B cell (primary cell): ENCODE measurements around the gene ADCY10. TPM values are rescaled to one million over a fixed set of nuclear protein-coding genes. Genes with fewer than 3 reads are reported as not detected.

Experiments used
- ATAC-seq: fragments of 200-7000 bp; cut with Tn5 transposase; one replicate; pipeline ENCODE4 v1.10.0; 2021; ENCODE audit warnings: low read depth, mild to moderate bottlenecking, moderate number of reproducible peaks, moderate library complexity
- CTCF ChIA-PET: fragments of 350-600 bp; sonication (Branson Sonifier 250); formaldehyde crosslinking; loops from one replicate; lab custom pipeline; 2021; ENCODE audit warnings: antibody characterized with exemption, inconsistent platforms; lab: Charles Lee
- POLR2A ChIA-PET: fragments of 350-600 bp; sonication (Branson Sonifier 250); formaldehyde crosslinking; loops from one replicate; lab custom pipeline; 2021; ENCODE audit warnings: antibody characterized with exemption; lab: Charles Lee
- DNase-seq: peaks from one replicate; pipeline ENCODE4 v3.0.0; 2013
- H2AFZ ChIP-seq: 2 replicates; pipeline ENCODE4 v1.6.1; 2012; ENCODE audit warnings: mild to moderate bottlenecking, low read depth, low read length; ENCODE audit not compliant: insufficient read depth, poor library complexity, severe bottlenecking
- H3K27ac ChIP-seq, 2 donors: 1 replicate in 1 of 2; 2 replicates in 1 of 2; pipeline ENCODE4 v1.5.1; 2012 to 2013; ENCODE audit warnings: low read length in 2 of 2, mild to moderate bottlenecking in 2 of 2, moderate library complexity in 1 of 2
- H3K27me3 ChIP-seq, 4 experiments: fragments of 200-600 bp in 1 of 4; sonication (generic) in 1 of 4; replicated peaks in 1 of 4; 1 replicate in 2 of 4; 2 replicates in 2 of 4; pipeline versions ENCODE4 v1.6.1 to v1.7.0; 2013 to 2016; ENCODE audit warnings: low read length in 3 of 4, mild to moderate bottlenecking in 2 of 4, mixed read lengths in 1 of 4, moderate library complexity in 1 of 4; ENCODE audit not compliant: insufficient read depth in 4 of 4, control insufficient read depth in 3 of 4; ENCODE audit errors: control extremely low read depth in 1 of 4
- H3K36me3 ChIP-seq, 2 experiments: replicated peaks in 1 of 2; 1 replicate in 1 of 2; 2 replicates in 1 of 2; pipeline versions ENCODE4 v1.6.1 to v1.7.1; 2013; ENCODE audit warnings: low read length in 1 of 2; ENCODE audit not compliant: insufficient read depth in 2 of 2, control insufficient read depth in 1 of 2; ENCODE audit errors: control extremely low read depth in 1 of 2, extremely low read depth in 1 of 2
- H3K4me1 ChIP-seq, 2 donors: fragments of 200-600 bp in 1 of 2; sonication (generic) in 1 of 2; 1 replicate in 1 of 2; 2 replicates in 1 of 2; pipeline versions ENCODE4 v1.5.1 to v1.6.1; 2013 to 2017; ENCODE audit warnings: low read length in 2 of 2; ENCODE audit not compliant: control insufficient read depth in 2 of 2, insufficient read depth in 2 of 2
- H3K4me2 ChIP-seq: replicated peaks from 2 replicates; pipeline ENCODE3; 2012; ENCODE audit warnings: mild to moderate bottlenecking, low read depth, low read length; ENCODE audit not compliant: poor library complexity, severe bottlenecking
- H3K4me3 ChIP-seq, 5 experiments: fragments of 200-600 bp in 1 of 5; sonication (generic) in 1 of 5; 1 replicate in 3 of 5; 2 replicates in 2 of 5; pipeline versions ENCODE4 v1.5.1 to v1.7.0; 2011 to 2016; ENCODE audit warnings: low read length in 4 of 5, mild to moderate bottlenecking in 4 of 5, low read depth in 2 of 5, control low read depth in 1 of 5, moderate library complexity in 1 of 5; ENCODE audit not compliant: insufficient read depth in 1 of 5; ENCODE audit errors: control extremely low read depth in 1 of 5, extremely low read depth in 1 of 5
- H3K79me2 ChIP-seq: fragments of 200-600 bp; sonication (generic); one replicate; pipeline ENCODE4 v1.6.0; 2016; ENCODE audit warnings: low read length; ENCODE audit not compliant: control insufficient read depth, insufficient read depth
- H3K9ac ChIP-seq: fragments of 200-600 bp; sonication (generic); 2 replicates; pipeline ENCODE4 v1.6.1; 2017; ENCODE audit warnings: mild to moderate bottlenecking, low read length, moderate library complexity
- H3K9me3 ChIP-seq, 3 donors: one replicate each; pipeline versions ENCODE4 v1.6.1 to v1.7.1; 2013; ENCODE audit warnings: low read length in 2 of 3; ENCODE audit not compliant: control insufficient read depth in 2 of 3, insufficient read depth in 1 of 3; ENCODE audit errors: control extremely low read depth in 1 of 3
- H4K20me1 ChIP-seq: 2 replicates; pipeline ENCODE4 v1.6.0; 2012; ENCODE audit warnings: mild to moderate bottlenecking, low read length; ENCODE audit not compliant: insufficient read depth, control insufficient read depth, poor library complexity, severe bottlenecking
- H3K27ac Mint-ChIP-seq: one replicate; pipeline ENCODE4 v1.8.0; 2021; ENCODE audit warnings: mixed read lengths
- H3K27me3 Mint-ChIP-seq: one replicate; pipeline ENCODE4 v1.8.0; 2021; ENCODE audit warnings: mixed read lengths
- H3K4me1 Mint-ChIP-seq: one replicate; pipeline ENCODE4 v1.8.0; 2021; ENCODE audit warnings: mixed read lengths
- H3K4me3 Mint-ChIP-seq: one replicate; pipeline ENCODE4 v1.8.0; 2021; ENCODE audit warnings: mixed read lengths
- H3K9me3 Mint-ChIP-seq: one replicate; pipeline ENCODE4 v1.8.0; 2022; ENCODE audit warnings: mixed read lengths; ENCODE audit not compliant: insufficient read depth
- CTCF ChIP-seq: fragments of 200-600 bp; IDR thresholded peaks from one replicate; pipeline ENCODE4 v1.8.0; 2022; ENCODE audit warnings: antibody characterized with exemption, mild to moderate bottlenecking
- EZH2 ChIP-seq: IDR thresholded peaks from 2 replicates; pipeline ENCODE4 v1.6.1; 2012; ENCODE audit warnings: borderline replicate concordance, low read depth, mild to moderate bottlenecking, moderate library complexity, low read length; ENCODE audit not compliant: insufficient read depth, poor library complexity, severe bottlenecking
- WGBS: methylation state at CpG from one replicate; pipeline ENCODE4 v1.1.5; 2013; ENCODE audit warnings: missing lambda C conversion rate; ENCODE audit not compliant: insufficient coverage; 5-methylcytosine and 5-hydroxymethylcytosine counted together
- intact Hi-C: fragments of 100-400 bp; cut with micrococcal nuclease; formaldehyde crosslinking; loops from one replicate; pipeline ENCODE4 v1.10.0; 2022
- polyA plus RNA-seq: library from polyadenylated mRNA; depleted of rRNA; stranded (reverse); fragments of >200 nt; gene quantifications from 2 replicates; pipeline ENCODE4 v1.2.3, GENCODE V29; 2012
- total RNA-seq, 2 donors: library from RNA; stranded (reverse); fragments of 120-200 nt in 1 of 2; gene quantifications; 1 replicate in 1 of 2; 2 replicates in 1 of 2; pipeline versions ENCODE4 v1.2.3 to v1.2.4, GENCODE V29; 2013 to 2022

ADCY10 gene
- total and polyA plus RNA-seq, 2 donors (not counting 1 experiment from before 2014, with no cell fraction given), result 0.15 TPM; not detected in 1

- Histone ChIP-seq H3K27ac (no peak overlapping the region), H3K27me3 (no peaks in the 10 kb centered on the region), H3K36me3 (no peaks in the 10 kb centered on the region), H2AFZ (no peak overlapping the region), H3K79me2 (no peaks in the 10 kb centered on the region), H3K4me2 (no peak overlapping the region), H3K9me3 (no peaks in the 10 kb centered on the region), H3K4me3 (no peak overlapping the region), H4K20me1 (no peaks in the 10 kb centered on the region), H3K4me1 (peaks cover 6 to 7% of the 10 kb centered on the region in 2 donors), H3K9ac (no peak overlapping the region)
- Mint-ChIP-seq H3K4me1 (peaks cover 6% of the 10 kb centered on the region), H3K4me3 (no peak overlapping the region), H3K27ac (no peak overlapping the region), H3K9me3 (no peaks in the 10 kb centered on the region), H3K27me3 (no peaks in the 10 kb centered on the region)
- intact Hi-C loops, result no loop called here
- POLR2A ChIA-PET, result no interaction called here
- CTCF ChIA-PET, result interaction anchor here (1.2 kb wide), 1 partner anchor 199 kb away, joined by 3 read pairs; no protein-coding TSS in a partner anchor
- TF ChIP-seq CTCF (no peak), EZH2 (no peak)
- 100% methylated on average over 2 of the region's 4 CpGs for WGBS
- no peak for ATAC-seq
- DNase-seq, result no peak
Measured at GRCh38 chr1:167798952-167799351, 115.0 kb downstream of the ADCY10 start.

- Histone ChIP-seq H3K36me3 (no peaks in the 10 kb centered on the region), H3K9me3 (no peaks in the 10 kb centered on the region), H3K79me2 (no peaks in the 10 kb centered on the region), H3K9ac (no peak overlapping the region), H3K27ac (no peak overlapping the region), H2AFZ (no peak overlapping the region), H3K4me3 (no peak overlapping the region), H4K20me1 (no peaks in the 10 kb centered on the region), H3K4me2 (no peak overlapping the region), H3K4me1 (no peaks in the 10 kb centered on the region), H3K27me3 (no peaks in the 10 kb centered on the region)
- Mint-ChIP-seq H3K27me3 (no peaks in the 10 kb centered on the region), H3K27ac (no peak overlapping the region), H3K4me3 (no peak overlapping the region), H3K9me3 (no peaks in the 10 kb centered on the region), H3K4me1 (no peaks in the 10 kb centered on the region)
- ChIA-PET POLR2A (no interaction called here), CTCF (interaction anchor here (0.8 to 1.6 kb wide), 2 partner anchors 110 to 193 kb away, joined by 5 to 9 read pairs; no protein-coding TSS in a partner anchor)
- TF ChIP-seq CTCF (no peak), EZH2 (no peak)
- DNase-seq (no peak), ATAC-seq (no peak)
- 0% methylated on average over 1 of the region's 2 CpGs for WGBS
- intact Hi-C loops, result no loop called here
Measured at GRCh38 chr1:167797015-167797414, 116.9 kb downstream of the ADCY10 start.
